Breast epithelium (tissue), 3 donors: ENCODE results near the gene PSMB1.
"Not testable (repeated sequence)": the region's sequence is repeated elsewhere in the genome, so short reads cannot be mapped to it uniquely, and the experiment has no call there.

ENCODE experiments used
- POLR2AphosphoS5 ChIP-seq, 3 donors: sonication (generic); formaldehyde crosslinking; IDR thresholded peaks; one replicate each; pipeline ENCODE4 v1.6.1; 2017; ENCODE audit warnings: antibody characterized with exemption in 3 of 3
- TF ChIP-seq, protein P1 (sequence below), 3 donors: fragments of 450-650 bp; IDR thresholded peaks; one replicate each; pipeline ENCODE4 v1.5.1; 2016 to 2017; ENCODE audit warnings: antibody characterized with exemption in 3 of 3, mild to moderate bottlenecking in 3 of 3, moderate library complexity in 3 of 3

DNA sequence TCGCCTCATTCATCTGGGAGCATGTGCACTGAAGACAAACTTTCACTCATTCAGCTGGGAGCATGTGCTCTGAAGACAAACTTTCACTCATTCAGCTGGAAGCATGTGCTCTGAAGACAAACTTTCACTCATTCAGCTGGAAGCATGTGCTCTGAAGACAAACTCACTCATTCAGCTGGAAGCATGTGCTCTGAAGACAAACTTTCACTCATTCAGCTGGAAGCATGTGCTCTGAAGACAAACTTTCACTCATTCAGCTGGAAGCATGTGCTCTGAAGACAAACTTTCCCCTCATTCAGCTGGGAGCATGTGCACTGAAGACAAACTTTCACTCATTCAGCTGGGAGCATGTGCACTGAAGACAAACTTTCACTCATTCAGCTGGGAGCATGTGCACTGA lies 44.8 kb downstream of the PSMB1 start:
- not testable (repeated sequence) for TF ChIP-seq POLR2AphosphoS5 (IDR thresholded peaks at IDR 0.05)
- TF ChIP-seq, protein P1, sequence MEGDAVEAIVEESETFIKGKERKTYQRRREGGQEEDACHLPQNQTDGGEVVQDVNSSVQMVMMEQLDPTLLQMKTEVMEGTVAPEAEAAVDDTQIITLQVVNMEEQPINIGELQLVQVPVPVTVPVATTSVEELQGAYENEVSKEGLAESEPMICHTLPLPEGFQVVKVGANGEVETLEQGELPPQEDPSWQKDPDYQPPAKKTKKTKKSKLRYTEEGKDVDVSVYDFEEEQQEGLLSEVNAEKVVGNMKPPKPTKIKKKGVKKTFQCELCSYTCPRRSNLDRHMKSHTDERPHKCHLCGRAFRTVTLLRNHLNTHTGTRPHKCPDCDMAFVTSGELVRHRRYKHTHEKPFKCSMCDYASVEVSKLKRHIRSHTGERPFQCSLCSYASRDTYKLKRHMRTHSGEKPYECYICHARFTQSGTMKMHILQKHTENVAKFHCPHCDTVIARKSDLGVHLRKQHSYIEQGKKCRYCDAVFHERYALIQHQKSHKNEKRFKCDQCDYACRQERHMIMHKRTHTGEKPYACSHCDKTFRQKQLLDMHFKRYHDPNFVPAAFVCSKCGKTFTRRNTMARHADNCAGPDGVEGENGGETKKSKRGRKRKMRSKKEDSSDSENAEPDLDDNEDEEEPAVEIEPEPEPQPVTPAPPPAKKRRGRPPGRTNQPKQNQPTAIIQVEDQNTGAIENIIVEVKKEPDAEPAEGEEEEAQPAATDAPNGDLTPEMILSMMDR (IDR thresholded peaks at IDR 0.05) = not testable (repeated sequence)
